Measurements from ENCODE around the gene SOCS1.

DNA sequence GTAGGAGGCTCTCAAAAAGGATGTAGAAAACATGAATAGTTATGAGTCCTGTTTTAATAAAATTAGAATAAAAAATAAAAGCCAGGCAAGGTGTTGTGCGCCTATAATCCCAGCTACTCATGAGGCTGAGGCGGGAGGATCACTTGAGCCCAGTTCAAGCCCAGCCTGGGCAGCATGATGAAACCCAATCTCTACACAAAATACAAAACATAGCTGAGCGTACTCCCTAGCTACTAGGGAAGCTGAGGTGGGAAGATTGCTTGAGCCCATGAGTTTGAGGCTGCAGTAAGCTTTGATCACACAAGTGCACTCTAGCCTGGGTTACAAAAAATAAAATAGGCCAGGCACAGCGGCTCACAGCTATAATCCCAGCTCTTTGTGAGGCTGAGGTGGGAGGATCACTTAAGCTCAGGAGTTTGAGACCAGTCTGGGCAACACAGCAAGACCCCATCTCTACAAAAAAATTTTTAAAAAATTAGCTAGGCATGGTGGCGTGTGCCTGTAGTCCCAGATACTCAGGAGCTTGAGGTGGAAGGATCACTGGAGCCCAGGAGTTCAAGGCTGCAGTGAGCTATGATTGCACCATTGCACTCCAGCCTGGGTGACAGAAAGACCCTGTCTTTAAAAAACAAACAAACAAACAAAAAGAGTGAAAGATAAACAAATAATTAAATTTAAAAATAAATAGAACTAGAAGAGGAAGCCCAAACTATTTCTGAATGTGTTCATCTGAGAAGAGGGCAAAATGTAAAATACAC, 42.3 kb upstream of the SOCS1 start:
- TF ChIP-seq EP300 (IDR thresholded peaks at IDR 0.05; ENCODE audit: borderline replicate concordance in 1 of 2, low read depth in 2 of 2, low read length in 2 of 2), result no peak
- no peak for TF ChIP-seq HDAC2 (IDR thresholded peaks at IDR 0.05; ENCODE audit: borderline replicate concordance in 1 of 2, low read depth in 2 of 2, low read length in 2 of 2)
- no peak for TF ChIP-seq POLR2A (IDR thresholded peaks at IDR 0.05; ENCODE audit: control extremely low read depth in 1 of 2, low read depth in 2 of 2, low read length in 2 of 2)
- no peak for TF ChIP-seq MAFK (IDR thresholded peaks at IDR 0.05; ENCODE audit: low read depth, low read length)
- no peak for TF ChIP-seq YY1 (IDR thresholded peaks at IDR 0.05; ENCODE audit: low read depth, low read length)
- TF ChIP-seq GABPA (IDR thresholded peaks at IDR 0.05; ENCODE audit: borderline replicate concordance, insufficient read depth, low read length), result no peak
- no peak for TF ChIP-seq JUN (IDR thresholded peaks at IDR 0.05; ENCODE audit: low read depth, low read length)
- TF ChIP-seq, protein P1, sequence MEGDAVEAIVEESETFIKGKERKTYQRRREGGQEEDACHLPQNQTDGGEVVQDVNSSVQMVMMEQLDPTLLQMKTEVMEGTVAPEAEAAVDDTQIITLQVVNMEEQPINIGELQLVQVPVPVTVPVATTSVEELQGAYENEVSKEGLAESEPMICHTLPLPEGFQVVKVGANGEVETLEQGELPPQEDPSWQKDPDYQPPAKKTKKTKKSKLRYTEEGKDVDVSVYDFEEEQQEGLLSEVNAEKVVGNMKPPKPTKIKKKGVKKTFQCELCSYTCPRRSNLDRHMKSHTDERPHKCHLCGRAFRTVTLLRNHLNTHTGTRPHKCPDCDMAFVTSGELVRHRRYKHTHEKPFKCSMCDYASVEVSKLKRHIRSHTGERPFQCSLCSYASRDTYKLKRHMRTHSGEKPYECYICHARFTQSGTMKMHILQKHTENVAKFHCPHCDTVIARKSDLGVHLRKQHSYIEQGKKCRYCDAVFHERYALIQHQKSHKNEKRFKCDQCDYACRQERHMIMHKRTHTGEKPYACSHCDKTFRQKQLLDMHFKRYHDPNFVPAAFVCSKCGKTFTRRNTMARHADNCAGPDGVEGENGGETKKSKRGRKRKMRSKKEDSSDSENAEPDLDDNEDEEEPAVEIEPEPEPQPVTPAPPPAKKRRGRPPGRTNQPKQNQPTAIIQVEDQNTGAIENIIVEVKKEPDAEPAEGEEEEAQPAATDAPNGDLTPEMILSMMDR (IDR thresholded peaks at IDR 0.05; ENCODE audit: control extremely low read depth in 1 of 3, insufficient read depth in 1 of 3, low read depth in 1 of 3, low read length in 3 of 3), result no peak
- TF ChIP-seq EZH2 (IDR thresholded peaks at IDR 0.05; ENCODE audit: low read depth, low read length, severe bottlenecking), result no peak
- TF ChIP-seq, protein P2, sequence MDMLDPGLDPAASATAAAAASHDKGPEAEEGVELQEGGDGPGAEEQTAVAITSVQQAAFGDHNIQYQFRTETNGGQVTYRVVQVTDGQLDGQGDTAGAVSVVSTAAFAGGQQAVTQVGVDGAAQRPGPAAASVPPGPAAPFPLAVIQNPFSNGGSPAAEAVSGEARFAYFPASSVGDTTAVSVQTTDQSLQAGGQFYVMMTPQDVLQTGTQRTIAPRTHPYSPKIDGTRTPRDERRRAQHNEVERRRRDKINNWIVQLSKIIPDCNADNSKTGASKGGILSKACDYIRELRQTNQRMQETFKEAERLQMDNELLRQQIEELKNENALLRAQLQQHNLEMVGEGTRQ (IDR thresholded peaks at IDR 0.05; ENCODE audit: low read length), result no peak
- no peak for TF ChIP-seq SAP30 (IDR thresholded peaks at IDR 0.05; ENCODE audit: insufficient read depth, insufficient replicate concordance, low read length)

All from H1 (cell line).